OCI-LY7 (cell line): ENCODE results near the gene DRD4. TPM values are rescaled to one million over a fixed set of nuclear protein-coding genes. Genes with fewer than 3 reads are reported as not detected.

Source experiments
- BruUV-seq: library from RNA; stranded (reverse); fragments of 400-500 nt; replicated peaks from 2 replicates; lab custom pipeline; 2021; lab: Mats Ljungman, UMichigan
- CTCF ChIA-PET: fragments of 300-600 bp; sonication (Branson Sonifier 250); formaldehyde crosslinking; loops from one replicate; lab custom pipeline; 2022; ENCODE audit warnings: antibody characterized with exemption; ENCODE audit not compliant: unreplicated experiment; lab: Charles Lee
- POLR2A ChIA-PET: fragments of 300-600 bp; sonication (Branson Sonifier 250); formaldehyde crosslinking; loops from one replicate; lab custom pipeline; 2022; ENCODE audit warnings: antibody characterized with exemption; lab: Charles Lee
- DNase-seq: peaks from one replicate; pipeline ENCODE4 v3.0.0-alpha.2; 2015; ENCODE audit warnings: low spot score
- H2AFZ ChIP-seq: fragments of 200-600 bp; sonication (generic), shearing (Covaris generic); 2 replicates; pipeline ENCODE4 v1.6.1; 2014; ENCODE audit warnings: mild to moderate bottlenecking, antibody characterized with exemption, low read length, moderate library complexity
- H3K27ac ChIP-seq: fragments of 200-600 bp; sonication (generic); 2 replicates; pipeline ENCODE4 v1.5.1; 2014; ENCODE audit warnings: mixed run types, low read depth, mild to moderate bottlenecking, moderate library complexity, low read length, inconsistent platforms; ENCODE audit not compliant: poor library complexity, severe bottlenecking
- H3K36me3 ChIP-seq: fragments of 200-600 bp; sonication (generic); 2 replicates; pipeline ENCODE4 v1.6.1; 2014; ENCODE audit warnings: mild to moderate bottlenecking, antibody characterized with exemption, low read length, moderate library complexity, mixed read lengths; ENCODE audit not compliant: insufficient read depth
- H3K4me1 ChIP-seq: fragments of 200-600 bp; sonication (generic); 2 replicates; pipeline ENCODE4 v1.5.1; 2014; ENCODE audit warnings: mild to moderate bottlenecking, low read length; ENCODE audit not compliant: insufficient read depth, poor library complexity, severe bottlenecking
- H3K4me2 ChIP-seq: fragments of 200-600 bp; sonication (generic); 2 replicates; pipeline ENCODE4 v1.6.1; 2014; ENCODE audit warnings: mild to moderate bottlenecking, low read length
- H3K4me3 ChIP-seq: fragments of 200-600 bp; sonication (generic); 2 replicates; pipeline ENCODE4 v1.5.1; 2014; ENCODE audit warnings: mild to moderate bottlenecking, low read depth, low read length; ENCODE audit not compliant: poor library complexity, severe bottlenecking
- H3K79me2 ChIP-seq: fragments of 200-600 bp; sonication (generic); 2 replicates; pipeline ENCODE4 v1.6.1; 2016; ENCODE audit warnings: low read depth, mild to moderate bottlenecking, low read length, moderate library complexity, mixed read lengths; ENCODE audit not compliant: insufficient read depth
- H3K9me2 ChIP-seq: fragments of 200-600 bp; sonication (generic); 2 replicates; pipeline ENCODE4 v1.6.1; 2016; ENCODE audit warnings: mild to moderate bottlenecking, low read length, mixed read lengths; ENCODE audit not compliant: insufficient read depth
- H3K9me3 ChIP-seq: fragments of 200-600 bp; sonication (generic); 2 replicates; pipeline ENCODE4 v1.6.1; 2014; ENCODE audit warnings: mild to moderate bottlenecking, mixed run types, low read length, mixed read lengths
- H4K20me1 ChIP-seq: fragments of 200-600 bp; sonication (generic); 2 replicates; pipeline ENCODE4 v1.6.1; 2014; ENCODE audit warnings: mild to moderate bottlenecking, antibody characterized with exemption, low read length, moderate library complexity, mixed read lengths; ENCODE audit not compliant: insufficient read depth
- EZH2phosphoT487 ChIP-seq: fragments of 200-600 bp; sonication (generic); IDR thresholded peaks from 2 replicates; pipeline ENCODE4 v1.6.1; 2018; ENCODE audit warnings: low read depth, borderline replicate concordance, mild to moderate bottlenecking, mixed run types, antibody characterized with exemption, low read length, moderate library complexity, mixed read lengths
- intact Hi-C: fragments of 100-400 bp; cut with micrococcal nuclease; formaldehyde crosslinking; loops from one replicate; pipeline ENCODE4 v1.10.0; 2022; ENCODE audit not compliant: unreplicated experiment
- total RNA-seq, 2 experiments: library from RNA; depleted of rRNA in 1 of 2; stranded (reverse); fragments of >200 nt in 1 of 2; shearing (Covaris generic) in 1 of 2; gene quantifications; 2 replicates each; pipeline ENCODE4 v1.2.3, GENCODE V29; 2014 to 2022
- TF ChIP-seq, protein P1 (sequence below): fragments of 200-600 bp; sonication (generic); conservative IDR thresholded peaks from 2 replicates; pipeline ENCODE4 v1.5.1; 2014; ENCODE audit warnings: mild to moderate bottlenecking, antibody characterized with exemption, low read length, moderate library complexity, mixed read lengths

Gene DRD4
- total RNA-seq, 2 experiments from 2014 or later, result 0.16 to 3.1 TPM

DNA sequence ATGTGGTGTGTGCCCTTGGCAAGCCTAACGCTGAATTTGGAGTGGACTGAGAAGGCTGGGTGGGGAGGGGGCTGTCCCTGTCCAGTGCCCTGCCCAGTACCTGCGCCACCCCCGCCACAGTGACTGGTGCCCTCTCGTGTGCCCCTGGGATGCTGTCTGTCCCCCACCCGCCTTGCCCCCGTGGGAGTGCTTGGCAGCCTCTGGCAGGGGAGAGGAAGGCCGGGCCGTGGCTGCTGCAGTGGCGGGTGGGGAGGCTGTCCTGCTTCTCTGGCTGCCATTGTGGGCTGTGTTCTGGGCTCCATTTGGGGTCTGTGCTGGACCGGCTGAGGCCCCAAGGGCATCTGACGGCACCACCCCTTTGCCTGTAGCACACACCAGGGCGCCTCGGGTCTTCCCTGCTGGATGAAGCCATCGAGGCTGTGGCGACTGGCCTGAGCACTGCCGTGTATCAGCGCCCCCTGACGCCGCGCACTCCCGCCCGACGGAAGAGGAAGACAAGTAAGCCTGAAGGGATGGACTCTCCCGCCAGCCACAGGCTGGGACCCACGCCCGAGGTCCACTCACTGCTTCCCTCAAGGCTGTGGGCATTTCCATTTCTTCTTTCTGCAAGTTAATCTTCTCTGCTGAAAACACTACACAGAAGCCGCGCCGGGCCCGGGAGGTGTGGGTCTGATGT lies 38.9 kb upstream of the DRD4 start:
- Histone ChIP-seq H4K20me1 (no peaks in the 10 kb centered on the region), H3K4me2 (no peak overlapping the region), H3K4me3 (no peak overlapping the region)

DNA sequence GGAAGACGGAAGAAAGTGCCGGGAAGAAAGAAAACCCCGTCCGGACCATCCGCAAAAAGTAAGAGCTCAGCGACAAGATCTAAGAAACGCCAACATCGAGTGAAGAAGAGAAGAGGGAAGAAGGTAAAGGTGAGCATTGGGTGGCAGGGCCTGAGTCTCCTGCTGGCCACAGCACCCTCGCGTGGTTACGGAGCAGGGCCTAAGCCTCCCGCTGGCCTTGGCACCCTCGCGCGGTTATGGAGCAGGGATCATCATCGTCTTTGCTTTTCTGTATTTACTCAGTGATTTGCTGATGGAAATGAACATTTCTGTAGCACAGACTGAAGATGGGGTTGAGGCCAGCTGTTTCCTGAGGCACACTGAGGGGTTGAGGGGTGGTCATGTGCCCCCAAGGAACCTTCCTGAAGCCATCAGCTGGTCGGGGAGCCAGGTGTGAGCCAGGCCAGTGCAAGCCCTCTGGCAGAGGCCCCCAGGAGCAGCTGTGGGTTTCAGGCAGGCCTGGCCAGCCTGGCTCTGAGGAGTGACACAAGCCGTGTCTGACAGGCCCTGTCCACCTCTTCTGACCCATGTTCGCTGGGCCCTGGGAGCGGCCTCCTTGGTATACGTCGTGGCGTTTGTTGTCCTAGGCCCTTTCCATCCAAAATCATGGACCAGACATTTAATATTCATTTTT lies 35.4 kb upstream of the DRD4 start:
- intact Hi-C loops, result no loop called here
- no TSS peak for BruUV-seq
- Histone ChIP-seq H4K20me1 (no peaks in the 10 kb centered on the region), H3K27ac (no peak overlapping the region), H3K9me2 (no peaks in the 10 kb centered on the region), H3K36me3 (peaks cover 90% of the 10 kb centered on the region), H3K4me2 (no peak overlapping the region), H3K9me3 (no peaks in the 10 kb centered on the region), H3K4me1 (no peaks in the 10 kb centered on the region), H3K79me2 (no peaks in the 10 kb centered on the region), H3K4me3 (no peak overlapping the region), H2AFZ (no peak overlapping the region)
- DNase-seq, result no peak
- CTCF ChIA-PET, result no interaction called here
- TF ChIP-seq, protein P1, sequence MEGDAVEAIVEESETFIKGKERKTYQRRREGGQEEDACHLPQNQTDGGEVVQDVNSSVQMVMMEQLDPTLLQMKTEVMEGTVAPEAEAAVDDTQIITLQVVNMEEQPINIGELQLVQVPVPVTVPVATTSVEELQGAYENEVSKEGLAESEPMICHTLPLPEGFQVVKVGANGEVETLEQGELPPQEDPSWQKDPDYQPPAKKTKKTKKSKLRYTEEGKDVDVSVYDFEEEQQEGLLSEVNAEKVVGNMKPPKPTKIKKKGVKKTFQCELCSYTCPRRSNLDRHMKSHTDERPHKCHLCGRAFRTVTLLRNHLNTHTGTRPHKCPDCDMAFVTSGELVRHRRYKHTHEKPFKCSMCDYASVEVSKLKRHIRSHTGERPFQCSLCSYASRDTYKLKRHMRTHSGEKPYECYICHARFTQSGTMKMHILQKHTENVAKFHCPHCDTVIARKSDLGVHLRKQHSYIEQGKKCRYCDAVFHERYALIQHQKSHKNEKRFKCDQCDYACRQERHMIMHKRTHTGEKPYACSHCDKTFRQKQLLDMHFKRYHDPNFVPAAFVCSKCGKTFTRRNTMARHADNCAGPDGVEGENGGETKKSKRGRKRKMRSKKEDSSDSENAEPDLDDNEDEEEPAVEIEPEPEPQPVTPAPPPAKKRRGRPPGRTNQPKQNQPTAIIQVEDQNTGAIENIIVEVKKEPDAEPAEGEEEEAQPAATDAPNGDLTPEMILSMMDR, result no peak
- no peak for TF ChIP-seq EZH2phosphoT487
- POLR2A ChIA-PET, result interaction anchor here (0.8 kb wide), 1 partner anchor 42 kb away, joined by 4 read pairs; no protein-coding TSS in a partner anchor

More for the DNA sequence above, 38.9 kb upstream of the DRD4 start:
- intact Hi-C loops, result no loop called here
- CTCF ChIA-PET, result no interaction called here
- Histone ChIP-seq H3K4me1 (no peaks in the 10 kb centered on the region), H3K9me2 (no peaks in the 10 kb centered on the region), H3K27ac (no peak overlapping the region), H3K79me2 (no peaks in the 10 kb centered on the region), H3K9me3 (no peaks in the 10 kb centered on the region), H2AFZ (no peak overlapping the region), H3K36me3 (peaks cover 90% of the 10 kb centered on the region)
- TF ChIP-seq EZH2phosphoT487, result no peak
- TF ChIP-seq, protein P1, result no peak
- BruUV-seq, result no TSS peak
- POLR2A ChIA-PET, result no interaction called here
- no peak for DNase-seq

DNA sequence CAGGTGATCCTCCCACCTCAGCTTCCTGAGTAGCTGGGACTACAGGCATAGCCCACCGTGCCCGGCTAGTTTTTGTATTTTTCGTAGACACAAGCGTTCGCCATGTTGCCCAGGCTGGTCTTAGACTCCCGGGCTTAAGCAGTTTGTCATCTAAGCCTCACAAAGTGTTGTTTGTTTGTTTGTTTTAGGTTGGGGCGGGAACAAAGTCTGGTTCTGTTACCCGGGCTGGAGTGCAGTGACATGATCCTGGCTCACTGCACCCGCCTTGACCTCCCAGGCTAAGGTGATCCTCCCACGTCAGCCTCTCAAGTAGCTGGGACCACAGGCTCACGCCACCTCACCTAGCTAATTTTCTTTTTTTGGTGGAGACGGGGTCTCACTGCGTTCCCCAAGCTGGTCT lies 33.9 kb upstream of the DRD4 start:
- Histone ChIP-seq H3K4me3 (no peak overlapping the region), H3K36me3 (peaks cover 91% of the 10 kb centered on the region), H3K27ac (no peak overlapping the region), H3K4me1 (no peaks in the 10 kb centered on the region), H3K9me2 (no peaks in the 10 kb centered on the region), H2AFZ (no peak overlapping the region), H3K79me2 (no peaks in the 10 kb centered on the region), H3K4me2 (no peak overlapping the region), H3K9me3 (no peaks in the 10 kb centered on the region), H4K20me1 (no peaks in the 10 kb centered on the region)
- TF ChIP-seq, protein P1, result no peak
- no peak for TF ChIP-seq EZH2phosphoT487
- no peak for DNase-seq
- BruUV-seq, result no TSS peak
- POLR2A ChIA-PET, result interaction anchor here (0.6 kb wide), 1 partner anchor 12 kb away, joined by 6 read pairs; no protein-coding TSS in a partner anchor
- CTCF ChIA-PET, result no interaction called here
- intact Hi-C loops, result no loop called here
